Nephron (organoid): ENCODE results near the gene NKD1.

ENCODE experiments used
- H3K27ac Mint-ChIP-seq, 3 experiments: 2 replicates each; pipeline ENCODE4 v1.8.0; 2020; ENCODE audit warnings: mixed read lengths in 3 of 3, mild to moderate bottlenecking in 2 of 3, moderate library complexity in 1 of 3
- H3K27me3 Mint-ChIP-seq: 2 replicates; pipeline ENCODE4 v1.8.0; 2021; ENCODE audit warnings: low read depth, mild to moderate bottlenecking, moderate library complexity, mixed read lengths
- H3K36me3 Mint-ChIP-seq: 2 replicates; pipeline ENCODE4 v1.8.0; 2020; ENCODE audit warnings: low read depth, mixed read lengths
- H3K4me1 Mint-ChIP-seq: 2 replicates; pipeline ENCODE4 v1.8.0; 2020; ENCODE audit warnings: mixed read lengths
- H3K4me3 Mint-ChIP-seq, 3 experiments: 2 replicates each; pipeline ENCODE4 v1.8.0; 2020; ENCODE audit warnings: mild to moderate bottlenecking in 3 of 3, mixed read lengths in 3 of 3, moderate library complexity in 2 of 3
- H3K9me3 Mint-ChIP-seq: 2 replicates; pipeline ENCODE4 v1.8.0; 2020; ENCODE audit warnings: mixed read lengths
- CTCF ChIP-seq, 3 experiments: fragments of 200-600 bp; sonication (generic); IDR thresholded peaks; one replicate each; pipeline ENCODE4 v1.5.0; 2021; ENCODE audit warnings: antibody characterized with exemption in 3 of 3; ENCODE audit not compliant: unreplicated experiment in 3 of 3

NKD1 gene

GRCh38 chr16:50537533-50538290 lies 10.5 kb upstream of the NKD1 start:
- Mint-ChIP-seq H3K36me3 (no peaks in the 10 kb centered on the region), H3K27me3 (peaks cover 28% of the 10 kb centered on the region), H3K27ac (no peak overlapping the region), H3K4me3 (no peak overlapping the region), H3K4me1 (no peaks in the 10 kb centered on the region), H3K9me3 (no peaks in the 10 kb centered on the region)
- TF ChIP-seq CTCF (IDR thresholded peaks at IDR 0.05; ENCODE audit: unreplicated experiment in 3 of 3), result no peak

GRCh38 chr16:50538411-50539052 lies 9.7 kb upstream of the NKD1 start:
- H3K4me3 Mint-ChIP-seq, result no peak overlapping the region
- no peaks in the 10 kb centered on the region for H3K36me3 Mint-ChIP-seq
- TF ChIP-seq CTCF (IDR thresholded peaks at IDR 0.05; ENCODE audit: unreplicated experiment in 3 of 3), result no peak
- H3K9me3 Mint-ChIP-seq, result no peaks in the 10 kb centered on the region
- no peak overlapping the region for H3K27ac Mint-ChIP-seq
- H3K4me1 Mint-ChIP-seq, result no peaks in the 10 kb centered on the region
- H3K27me3 Mint-ChIP-seq, result peaks cover 33% of the 10 kb centered on the region

GRCh38 chr16:50539053-50539695 lies 9.0 kb upstream of the NKD1 start:
- H3K4me1 Mint-ChIP-seq, result no peaks in the 10 kb centered on the region
- H3K9me3 Mint-ChIP-seq, result no peaks in the 10 kb centered on the region

GRCh38 chr16:50539822-50540710 lies 8.1 kb upstream of the NKD1 start:
- no peaks in the 10 kb centered on the region for H3K36me3 Mint-ChIP-seq
- no peak for TF ChIP-seq CTCF (IDR thresholded peaks at IDR 0.05; ENCODE audit: unreplicated experiment in 3 of 3)
- no peak overlapping the region for H3K27ac Mint-ChIP-seq
- H3K4me1 Mint-ChIP-seq, result peaks cover 8% of the 10 kb centered on the region
- H3K9me3 Mint-ChIP-seq, result no peaks in the 10 kb centered on the region
- peaks cover 45% of the 10 kb centered on the region for H3K27me3 Mint-ChIP-seq
- no peak overlapping the region for H3K4me3 Mint-ChIP-seq

More at GRCh38 chr16:50539053-50539695, 9.0 kb upstream of the NKD1 start:
- no peak overlapping the region for H3K27ac Mint-ChIP-seq
- H3K4me3 Mint-ChIP-seq, result no peak overlapping the region
- H3K27me3 Mint-ChIP-seq, result peaks cover 36% of the 10 kb centered on the region
- H3K36me3 Mint-ChIP-seq, result no peaks in the 10 kb centered on the region
- TF ChIP-seq CTCF (IDR thresholded peaks at IDR 0.05; ENCODE audit: unreplicated experiment in 3 of 3), result no peak

GRCh38 chr16:50540711-50541007 lies 7.5 kb upstream of the NKD1 start:
- Mint-ChIP-seq H3K4me3 (no peak overlapping the region), H3K27ac (no peak overlapping the region), H3K4me1 (peaks cover 12% of the 10 kb centered on the region), H3K27me3 (peaks cover 51% of the 10 kb centered on the region), H3K36me3 (no peaks in the 10 kb centered on the region), H3K9me3 (no peaks in the 10 kb centered on the region)
- no peak for TF ChIP-seq CTCF (IDR thresholded peaks at IDR 0.05; ENCODE audit: unreplicated experiment in 3 of 3)
